ENCODE measurements around the gene APOC4.
"Not testable (repeated sequence)": the region's sequence is repeated elsewhere in the genome, so short reads cannot be mapped to it uniquely, and the experiment has no call there.

The APOC4 gene

GRCh38 chr19:44960906-44961728 is 19.1 kb downstream of the APOC4 start:
- no peak for TF ChIP-seq CTCF (conservative IDR thresholded peaks at IDR 0.05; ENCODE audit: control insufficient read depth, insufficient read depth, low read depth, low read length)
- H3K4me3 ChIP-seq (ENCODE audit: control insufficient read depth, low read depth, low read length), result no peak overlapping the region
- DNase-seq (ENCODE audit: low read depth), result no peak

GRCh38 chr19:44961821-44962220 is 19.8 kb downstream of the APOC4 start:
- TF ChIP-seq CTCF (conservative IDR thresholded peaks at IDR 0.05; ENCODE audit: control insufficient read depth, insufficient read depth, low read depth, low read length), result no peak
- no peak for DNase-seq (ENCODE audit: low read depth)
- H3K4me3 ChIP-seq (ENCODE audit: control insufficient read depth, low read depth, low read length), result no peak overlapping the region

GRCh38 chr19:44968118-44968517 is 26.1 kb downstream of the APOC4 start:
- TF ChIP-seq CTCF (conservative IDR thresholded peaks at IDR 0.05; ENCODE audit: control insufficient read depth, insufficient read depth, low read depth, low read length), result no peak
- H3K4me3 ChIP-seq (ENCODE audit: control insufficient read depth, low read depth, low read length), result no peak overlapping the region
- DNase-seq (ENCODE audit: low read depth), result no peak

- no peak for DNase-seq (ENCODE audit: low read depth)
- no peak for TF ChIP-seq CTCF (conservative IDR thresholded peaks at IDR 0.05; ENCODE audit: control insufficient read depth, insufficient read depth, low read depth, low read length)
- H3K4me3 ChIP-seq (ENCODE audit: control insufficient read depth, low read depth, low read length), result no peak overlapping the region
These were observed 26.6 kb downstream of the APOC4 start for GRCh38 chr19:44968670-44969069.

- TF ChIP-seq CTCF (conservative IDR thresholded peaks at IDR 0.05; ENCODE audit: control insufficient read depth, insufficient read depth, low read depth, low read length), result no peak
- H3K4me3 ChIP-seq (ENCODE audit: control insufficient read depth, low read depth, low read length), result no peak overlapping the region
- no peak for DNase-seq (ENCODE audit: low read depth)
These were observed 27.4 kb downstream of the APOC4 start for GRCh38 chr19:44969437-44969836.

- not testable (repeated sequence) for H3K4me3 ChIP-seq (ENCODE audit: control insufficient read depth, low read depth, low read length); DNase-seq (ENCODE audit: low read depth)
These were observed 29.4 kb downstream of the APOC4 start for GRCh38 chr19:44971451-44971850.

GRCh38 chr19:44972802-44973201 is 30.8 kb downstream of the APOC4 start:
- DNase-seq (ENCODE audit: low read depth), result no peak

More at GRCh38 chr19:44972802-44973201, 30.8 kb downstream of the APOC4 start:
- H3K4me3 ChIP-seq (ENCODE audit: control insufficient read depth, low read depth, low read length), result no peak overlapping the region
- TF ChIP-seq CTCF (conservative IDR thresholded peaks at IDR 0.05; ENCODE audit: control insufficient read depth, insufficient read depth, low read depth, low read length), result no peak
